NB4 (cell line): Measurements from ENCODE around the gene PRR29.

ENCODE experiments used
- CTCF ChIP-seq: IDR thresholded peaks from one replicate; pipeline ENCODE4 v1.5.1; 2012; ENCODE audit warnings: low read depth, low read length
- MYC ChIP-seq: IDR thresholded peaks from 2 replicates; pipeline ENCODE4 v1.6.1; 2011; ENCODE audit warnings: low read depth, low read length
- POLR2A ChIP-seq: IDR thresholded peaks from 2 replicates; pipeline ENCODE4 v1.6.1; 2011; ENCODE audit warnings: mild to moderate bottlenecking; ENCODE audit not compliant: insufficient read length; ENCODE audit errors: extremely low read depth

- TF ChIP-seq CTCF (no peak), POLR2A (no peak), MYC (no peak)
Measured at GRCh38 chr17:64022611-64023063, 24.5 kb downstream of the PRR29 start.
